ENCODE measurements around the gene SLC39A3. TPM values are rescaled to one million over a fixed set of nuclear protein-coding genes. Genes with fewer than 3 reads are reported as not detected.

Gene SLC39A3
- total RNA-seq, 1 experiment from 2014 or later, result 46.6 TPM

- BruUV-seq (replicated peaks), result no TSS peak
- Histone ChIP-seq H3K36me3 (ENCODE audit: control insufficient read depth, insufficient read depth, low read length) (no peaks in the 10 kb centered on the region; the same call in 1 of the 2 replicates), H3K27me3 (ENCODE audit: control insufficient read depth, insufficient read depth, low read length) (no peaks in the 10 kb centered on the region), H3K27ac (ENCODE audit: low read length) (no peak overlapping the region), H3K4me3 (ENCODE audit: low read depth in 2 of 2, low read length in 2 of 2) (peak overlapping the region; percentile 30 to 88), H3K9me3 (ENCODE audit: control insufficient read depth, insufficient read depth, low read depth, low read length) (no peaks in the 10 kb centered on the region), H3K4me1 (ENCODE audit: control insufficient read depth, insufficient read depth, low read length) (peaks cover 3% of the 10 kb centered on the region; the same call in 1 of the 2 replicates)
- TF ChIP-seq TCF7L2 (IDR thresholded peaks at IDR 0.05; ENCODE audit: low read depth, low read length) (no peak), POLR2AphosphoS5 (IDR thresholded peaks at IDR 0.05; ENCODE audit: low read depth, low read length) (no peak), SIN3A (IDR thresholded peaks at IDR 0.05; ENCODE audit: borderline replicate concordance, insufficient read depth, low read depth, low read length) (no peak)
- TF ChIP-seq, protein P1, sequence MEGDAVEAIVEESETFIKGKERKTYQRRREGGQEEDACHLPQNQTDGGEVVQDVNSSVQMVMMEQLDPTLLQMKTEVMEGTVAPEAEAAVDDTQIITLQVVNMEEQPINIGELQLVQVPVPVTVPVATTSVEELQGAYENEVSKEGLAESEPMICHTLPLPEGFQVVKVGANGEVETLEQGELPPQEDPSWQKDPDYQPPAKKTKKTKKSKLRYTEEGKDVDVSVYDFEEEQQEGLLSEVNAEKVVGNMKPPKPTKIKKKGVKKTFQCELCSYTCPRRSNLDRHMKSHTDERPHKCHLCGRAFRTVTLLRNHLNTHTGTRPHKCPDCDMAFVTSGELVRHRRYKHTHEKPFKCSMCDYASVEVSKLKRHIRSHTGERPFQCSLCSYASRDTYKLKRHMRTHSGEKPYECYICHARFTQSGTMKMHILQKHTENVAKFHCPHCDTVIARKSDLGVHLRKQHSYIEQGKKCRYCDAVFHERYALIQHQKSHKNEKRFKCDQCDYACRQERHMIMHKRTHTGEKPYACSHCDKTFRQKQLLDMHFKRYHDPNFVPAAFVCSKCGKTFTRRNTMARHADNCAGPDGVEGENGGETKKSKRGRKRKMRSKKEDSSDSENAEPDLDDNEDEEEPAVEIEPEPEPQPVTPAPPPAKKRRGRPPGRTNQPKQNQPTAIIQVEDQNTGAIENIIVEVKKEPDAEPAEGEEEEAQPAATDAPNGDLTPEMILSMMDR (IDR thresholded peaks at IDR 0.05), result no peak
- TF ChIP-seq, protein P2, sequence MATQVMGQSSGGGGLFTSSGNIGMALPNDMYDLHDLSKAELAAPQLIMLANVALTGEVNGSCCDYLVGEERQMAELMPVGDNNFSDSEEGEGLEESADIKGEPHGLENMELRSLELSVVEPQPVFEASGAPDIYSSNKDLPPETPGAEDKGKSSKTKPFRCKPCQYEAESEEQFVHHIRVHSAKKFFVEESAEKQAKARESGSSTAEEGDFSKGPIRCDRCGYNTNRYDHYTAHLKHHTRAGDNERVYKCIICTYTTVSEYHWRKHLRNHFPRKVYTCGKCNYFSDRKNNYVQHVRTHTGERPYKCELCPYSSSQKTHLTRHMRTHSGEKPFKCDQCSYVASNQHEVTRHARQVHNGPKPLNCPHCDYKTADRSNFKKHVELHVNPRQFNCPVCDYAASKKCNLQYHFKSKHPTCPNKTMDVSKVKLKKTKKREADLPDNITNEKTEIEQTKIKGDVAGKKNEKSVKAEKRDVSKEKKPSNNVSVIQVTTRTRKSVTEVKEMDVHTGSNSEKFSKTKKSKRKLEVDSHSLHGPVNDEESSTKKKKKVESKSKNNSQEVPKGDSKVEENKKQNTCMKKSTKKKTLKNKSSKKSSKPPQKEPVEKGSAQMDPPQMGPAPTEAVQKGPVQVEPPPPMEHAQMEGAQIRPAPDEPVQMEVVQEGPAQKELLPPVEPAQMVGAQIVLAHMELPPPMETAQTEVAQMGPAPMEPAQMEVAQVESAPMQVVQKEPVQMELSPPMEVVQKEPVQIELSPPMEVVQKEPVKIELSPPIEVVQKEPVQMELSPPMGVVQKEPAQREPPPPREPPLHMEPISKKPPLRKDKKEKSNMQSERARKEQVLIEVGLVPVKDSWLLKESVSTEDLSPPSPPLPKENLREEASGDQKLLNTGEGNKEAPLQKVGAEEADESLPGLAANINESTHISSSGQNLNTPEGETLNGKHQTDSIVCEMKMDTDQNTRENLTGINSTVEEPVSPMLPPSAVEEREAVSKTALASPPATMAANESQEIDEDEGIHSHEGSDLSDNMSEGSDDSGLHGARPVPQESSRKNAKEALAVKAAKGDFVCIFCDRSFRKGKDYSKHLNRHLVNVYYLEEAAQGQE (IDR thresholded peaks at IDR 0.05; ENCODE audit: insufficient read depth in 1 of 2, low read depth in 2 of 2, low read length in 1 of 2), result peak in 1 of 2 experiments; percentile 68; a peak in 2 of 4 replicates
- ChIA-PET POLR2A (no interaction called here), CTCF (no interaction called here)
- intact Hi-C loops (cut with micrococcal nuclease; ENCODE audit: unreplicated experiment), result no loop called here
- in situ Hi-C loops (cut with HindIII; ENCODE audit: low pct_unique_long_range_greater_than_20kb, low sequenced_read_pairs), result no loop called here
- DNase-seq (ENCODE audit: low read depth, low spot score) (no peak), ATAC-seq (no peak)
Measured at GRCh38 chr19:2740314-2740656, 468 bp upstream of the SLC39A3 start.

DNA sequence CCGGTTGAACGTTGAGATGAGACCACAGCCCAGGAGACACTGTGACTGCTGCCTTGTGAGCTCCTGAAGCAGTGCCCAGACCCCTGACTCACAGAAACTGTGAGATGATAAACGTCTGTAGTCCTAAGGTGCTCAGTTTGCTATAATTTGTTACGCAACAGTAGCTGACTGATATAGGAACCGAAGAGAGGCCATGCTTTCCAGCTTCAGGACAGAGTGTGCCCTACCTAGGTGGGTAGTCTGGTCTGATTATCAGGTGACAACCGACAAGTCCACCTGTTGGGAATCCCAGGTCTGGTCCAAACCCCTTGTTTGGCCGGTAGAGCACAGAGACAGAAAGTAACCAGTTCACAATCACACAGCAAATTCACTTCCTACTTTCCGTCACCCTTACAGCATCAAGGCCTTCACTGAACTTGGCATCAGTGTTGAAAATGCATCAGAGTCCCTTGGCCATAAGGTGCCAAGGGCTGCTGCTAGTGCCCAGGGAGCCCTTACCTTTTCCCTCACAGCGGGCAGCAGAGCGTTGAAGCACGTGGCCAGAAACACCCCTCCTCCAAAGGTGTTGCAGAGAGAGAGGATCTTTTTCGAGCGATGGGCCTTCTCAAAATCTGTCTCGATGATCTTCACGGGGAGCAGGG lies 3.1 kb downstream of the SLC39A3 start:
- TF ChIP-seq TCF7L2 (IDR thresholded peaks at IDR 0.05; ENCODE audit: low read depth, low read length) (no peak), POLR2AphosphoS5 (IDR thresholded peaks at IDR 0.05; ENCODE audit: low read depth, low read length) (no peak), SIN3A (IDR thresholded peaks at IDR 0.05; ENCODE audit: borderline replicate concordance, insufficient read depth, low read depth, low read length) (no peak)
- TF ChIP-seq, protein P2 (IDR thresholded peaks at IDR 0.05; ENCODE audit: insufficient read depth in 1 of 2, low read depth in 2 of 2, low read length in 1 of 2), result no peak
- in situ Hi-C loops (cut with HindIII; ENCODE audit: low pct_unique_long_range_greater_than_20kb, low sequenced_read_pairs) (no loop called here), intact Hi-C loops (cut with micrococcal nuclease; ENCODE audit: unreplicated experiment) (no loop called here)
- ATAC-seq, result no peak
- CTCF ChIA-PET, result interaction anchor here (0.5 kb wide), 1 partner anchor 268 kb away, joined by 5 read pairs; no protein-coding TSS in a partner anchor
- no peaks in the 10 kb centered on the region; the same call in 1 of the 2 replicates for H3K36me3 ChIP-seq (ENCODE audit: control insufficient read depth, insufficient read depth, low read length)
- H3K4me1 ChIP-seq (ENCODE audit: control insufficient read depth, insufficient read depth, low read length), result peaks cover 3% of the 10 kb centered on the region; the same call in 1 of the 2 replicates
- BruUV-seq (replicated peaks), result no TSS peak
- H3K4me3 ChIP-seq (ENCODE audit: low read depth in 2 of 2, low read length in 2 of 2), result no peak overlapping the region
- no peak overlapping the region for H3K27ac ChIP-seq (ENCODE audit: low read length)
- H3K27me3 ChIP-seq (ENCODE audit: control insufficient read depth, insufficient read depth, low read length), result no peaks in the 10 kb centered on the region
- DNase-seq (ENCODE audit: low read depth, low spot score), result no peak
- H3K9me3 ChIP-seq (ENCODE audit: control insufficient read depth, insufficient read depth, low read depth, low read length), result no peaks in the 10 kb centered on the region
- POLR2A ChIA-PET, result no interaction called here
